ENCODE measurements around the gene POLR3F.
"Not testable (repeated sequence)": the region's sequence is repeated elsewhere in the genome, so short reads cannot be mapped to it uniquely, and the experiment has no call there.

Gene POLR3F

DNA sequence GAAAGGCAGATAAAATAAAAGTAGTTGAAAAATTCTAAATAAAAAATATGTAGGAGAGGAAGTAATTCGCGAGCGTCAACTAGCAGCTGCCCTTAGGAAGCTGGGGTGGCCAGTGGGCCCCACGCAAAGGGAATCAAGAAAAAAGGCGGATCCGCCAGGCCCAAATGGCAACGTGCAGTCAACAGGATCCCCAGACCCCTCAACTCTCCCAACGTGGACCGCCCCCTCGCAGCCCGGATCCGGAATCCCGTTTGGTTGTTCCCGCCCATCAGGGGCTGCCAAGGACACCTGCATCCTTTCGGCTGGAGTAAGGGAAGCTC is 656 bp upstream of the POLR3F start:
- H3K9ac ChIP-seq (ENCODE audit: low read length), result no peak overlapping the region
- peaks cover 17% of the 10 kb centered on the region for H3K36me3 ChIP-seq (ENCODE audit: insufficient read depth, low read length)

DNA sequence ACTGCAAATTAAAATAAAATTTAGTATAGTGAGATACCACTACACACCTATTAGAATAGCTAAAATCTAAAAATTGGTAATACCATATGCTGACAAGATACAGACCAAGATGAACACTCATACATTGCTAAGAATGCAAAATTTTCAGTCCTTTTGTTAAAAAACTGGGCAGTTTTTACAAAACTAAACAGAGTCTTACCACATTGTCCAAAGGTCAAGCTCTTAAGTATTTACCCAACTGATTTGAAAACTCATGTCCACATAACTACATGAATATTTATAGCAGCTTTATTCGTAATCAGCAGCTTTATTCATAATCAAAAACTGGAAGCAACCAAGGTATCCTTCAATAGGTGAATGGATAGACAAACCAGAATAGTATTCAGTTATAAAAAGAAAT is 10.0 kb downstream of the POLR3F start:
- Histone ChIP-seq H3K36me3 (ENCODE audit: insufficient read depth, low read length) (peaks cover 47% of the 10 kb centered on the region), H3K4me3 (ENCODE audit: low read depth in 1 of 2, low read length in 2 of 2) (no peak overlapping the region), H3K4me1 (ENCODE audit: insufficient read depth, low read length) (no peaks in the 10 kb centered on the region), H3K27me3 (ENCODE audit: control insufficient read depth in 1 of 2, insufficient read depth in 2 of 2, low read length in 2 of 2) (no peaks in the 10 kb centered on the region), H3K27ac (ENCODE audit: low read depth, low read length) (no peak overlapping the region), H3K9ac (ENCODE audit: low read length) (no peak overlapping the region), H3K9me3 (ENCODE audit: low read length) (no peaks in the 10 kb centered on the region)

More for the DNA sequence above, 656 bp upstream of the POLR3F start:
- Histone ChIP-seq H3K4me1 (ENCODE audit: insufficient read depth, low read length) (no peaks in the 10 kb centered on the region), H3K27ac (ENCODE audit: low read depth, low read length) (peak overlapping the region; percentile 98), H3K27me3 (ENCODE audit: control insufficient read depth in 1 of 2, insufficient read depth in 2 of 2, low read length in 2 of 2) (no peaks in the 10 kb centered on the region), H3K9me3 (ENCODE audit: low read length) (no peaks in the 10 kb centered on the region), H3K4me3 (ENCODE audit: low read depth in 1 of 2, low read length in 2 of 2) (peak overlapping the region; percentile 88 to 95)

DNA sequence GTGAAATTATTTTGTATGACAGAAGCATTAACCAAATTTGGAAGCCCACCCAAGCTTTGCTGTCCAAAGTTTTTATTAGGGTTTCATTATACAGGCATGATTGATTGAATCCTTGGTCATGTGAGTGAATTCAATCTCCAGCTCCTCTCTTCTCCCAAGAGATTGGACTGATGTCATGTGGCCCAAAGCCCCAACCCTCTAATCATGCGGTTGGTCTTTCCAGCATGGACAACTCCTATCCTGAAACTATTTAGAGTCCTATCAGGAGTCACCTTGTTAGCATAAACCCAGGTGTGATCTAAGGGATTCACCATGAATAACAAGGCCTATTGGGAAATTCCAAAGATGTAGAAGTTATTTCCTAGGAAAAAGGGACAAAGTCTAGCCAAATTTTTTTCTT is 10.6 kb downstream of the POLR3F start:
- Histone ChIP-seq H3K4me3 (ENCODE audit: low read depth in 1 of 2, low read length in 2 of 2) (no peak overlapping the region), H3K27me3 (ENCODE audit: control insufficient read depth in 1 of 2, insufficient read depth in 2 of 2, low read length in 2 of 2) (no peaks in the 10 kb centered on the region), H3K4me1 (ENCODE audit: insufficient read depth, low read length) (no peaks in the 10 kb centered on the region), H3K9ac (ENCODE audit: low read length) (no peak overlapping the region), H3K9me3 (ENCODE audit: low read length) (no peaks in the 10 kb centered on the region), H3K27ac (ENCODE audit: low read depth, low read length) (no peak overlapping the region), H3K36me3 (ENCODE audit: insufficient read depth, low read length) (peaks cover 53% of the 10 kb centered on the region)

DNA sequence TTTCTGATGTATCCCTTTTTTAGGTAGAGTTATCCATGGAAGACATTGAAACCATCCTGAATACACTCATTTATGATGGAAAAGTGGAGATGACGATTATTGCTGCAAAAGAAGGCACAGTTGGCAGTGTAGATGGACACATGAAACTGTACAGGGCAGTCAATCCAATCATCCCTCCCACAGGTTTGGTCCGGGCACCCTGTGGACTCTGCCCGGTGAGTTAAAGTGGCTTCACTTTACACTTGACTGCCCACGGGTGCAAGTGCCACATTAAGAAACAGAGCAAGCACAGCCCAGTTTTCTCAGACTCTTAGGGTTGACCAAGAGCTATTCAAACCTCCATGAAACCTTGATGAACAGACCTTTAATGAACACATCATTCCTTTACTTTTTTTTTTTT is 14.4 kb downstream of the POLR3F start:
- Histone ChIP-seq H3K9ac (ENCODE audit: low read length) (no peak overlapping the region), H3K36me3 (ENCODE audit: insufficient read depth, low read length) (peaks cover 49% of the 10 kb centered on the region), H3K4me3 (ENCODE audit: low read depth in 1 of 2, low read length in 2 of 2) (no peak overlapping the region), H3K27me3 (ENCODE audit: control insufficient read depth in 1 of 2, insufficient read depth in 2 of 2, low read length in 2 of 2) (no peaks in the 10 kb centered on the region), H3K27ac (ENCODE audit: low read depth, low read length) (no peak overlapping the region), H3K4me1 (ENCODE audit: insufficient read depth, low read length) (no peaks in the 10 kb centered on the region), H3K9me3 (ENCODE audit: low read length) (no peaks in the 10 kb centered on the region)

DNA sequence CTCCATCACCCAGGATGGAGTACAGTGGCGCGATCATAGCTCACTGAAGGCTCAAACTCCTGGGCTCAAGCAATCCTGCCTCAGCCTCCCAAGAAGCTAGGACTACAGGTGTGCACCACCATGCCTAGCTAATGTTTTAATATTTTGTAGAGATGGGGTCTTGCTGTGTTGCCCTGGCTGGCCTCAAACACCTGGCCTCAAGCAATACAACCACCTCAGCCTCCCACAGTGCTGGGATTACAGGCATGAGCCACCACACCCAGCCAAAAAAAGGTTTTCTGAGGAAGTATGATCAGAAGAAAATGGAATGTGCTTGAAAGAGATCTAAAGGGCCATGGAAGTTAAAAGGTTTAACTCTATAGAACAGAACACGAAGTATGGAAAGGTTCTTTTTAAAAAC is 21.1 kb downstream of the POLR3F start:
- no peak overlapping the region for H3K27ac ChIP-seq (ENCODE audit: low read depth, low read length)
- no peak overlapping the region for H3K9ac ChIP-seq (ENCODE audit: low read length)
- no peaks in the 10 kb centered on the region for H3K27me3 ChIP-seq (ENCODE audit: control insufficient read depth in 1 of 2, insufficient read depth in 2 of 2, low read length in 2 of 2)
- H3K36me3 ChIP-seq (ENCODE audit: insufficient read depth, low read length), result peaks cover 38% of the 10 kb centered on the region
- no peaks in the 10 kb centered on the region for H3K4me1 ChIP-seq (ENCODE audit: insufficient read depth, low read length)
- H3K9me3 ChIP-seq (ENCODE audit: low read length), result no peaks in the 10 kb centered on the region
- H3K4me3 ChIP-seq (ENCODE audit: low read depth in 1 of 2, low read length in 2 of 2), result no peak overlapping the region

DNA sequence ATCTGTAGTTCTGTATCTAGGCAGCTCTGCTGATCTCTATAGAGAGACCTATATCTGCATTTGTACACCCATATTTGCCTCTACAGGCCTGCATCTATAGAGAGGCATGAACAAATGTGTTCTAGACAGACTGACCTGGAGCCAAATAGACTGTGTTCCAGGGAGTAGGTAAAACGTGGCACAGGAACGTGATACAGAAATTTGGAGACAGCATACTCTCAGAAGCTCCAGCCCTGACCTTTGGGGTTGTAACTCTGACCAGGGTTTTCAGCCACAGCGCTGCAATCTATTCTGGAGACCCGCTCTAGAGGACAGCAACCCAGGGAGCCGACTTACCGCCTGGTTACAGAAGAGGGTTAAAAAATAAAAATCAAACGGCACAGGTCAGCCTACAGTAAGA is 28.9 kb downstream of the POLR3F start:
- Histone ChIP-seq H3K27me3 (ENCODE audit: control insufficient read depth in 1 of 2, insufficient read depth in 2 of 2, low read length in 2 of 2) (no peaks in the 10 kb centered on the region), H3K4me1 (ENCODE audit: insufficient read depth, low read length) (peaks cover 10% of the 10 kb centered on the region), H3K27ac (ENCODE audit: low read depth, low read length) (no peak overlapping the region), H3K9me3 (ENCODE audit: low read length) (no peaks in the 10 kb centered on the region), H3K9ac (ENCODE audit: low read length) (no peak overlapping the region), H3K36me3 (ENCODE audit: insufficient read depth, low read length) (peaks cover 9% of the 10 kb centered on the region), H3K4me3 (ENCODE audit: low read depth in 1 of 2, low read length in 2 of 2) (peak overlapping the region in 1 of 2 donors; percentile 73)

DNA sequence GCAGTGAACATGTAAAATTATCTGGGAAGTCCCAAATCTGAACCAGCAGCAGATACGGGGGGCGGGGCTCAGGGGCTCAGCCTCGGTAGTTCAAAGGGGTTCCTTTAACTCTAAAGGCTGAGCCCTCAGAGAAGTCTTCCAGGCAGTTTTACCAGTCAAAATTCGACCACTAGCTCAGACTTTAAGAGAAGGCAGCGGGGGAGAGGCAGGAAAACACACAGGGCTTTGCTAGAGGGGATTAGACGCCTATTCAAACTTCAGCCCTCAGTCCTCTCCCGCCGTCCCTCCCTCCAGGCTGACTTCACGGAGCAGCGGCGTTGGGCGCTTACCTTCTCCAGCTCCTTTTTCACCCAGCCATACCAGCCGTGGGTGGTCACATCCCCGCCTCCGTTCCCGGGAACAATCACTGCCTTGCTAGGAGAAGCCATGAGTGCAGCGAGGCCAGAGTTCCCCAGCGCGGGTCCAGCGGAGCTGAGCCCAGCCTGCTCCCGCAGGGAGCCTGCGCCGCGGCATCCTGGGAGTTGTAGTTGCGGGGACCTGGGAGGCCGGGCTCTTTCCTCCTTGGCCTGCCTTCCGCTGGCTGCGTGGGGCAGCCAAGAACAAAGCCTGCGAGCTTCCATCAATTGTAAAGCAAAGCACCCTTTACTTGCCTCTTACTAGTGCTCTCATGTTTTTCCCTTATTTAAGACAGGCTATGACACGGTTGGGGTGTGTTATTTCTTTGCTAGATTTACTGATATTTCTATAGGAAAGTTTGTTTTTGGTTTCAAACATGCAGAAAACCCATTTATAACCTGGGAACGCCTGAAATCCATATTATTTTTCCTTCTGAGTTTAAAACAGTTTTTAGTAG is 29.8 kb downstream of the POLR3F start, which contains the start of gene RBBP9:
RBBP9 (minus strand) TSS at position 486 of the 853 bp plus-strand sequence; CDS start at position 428, 58 bp downstream.
- no peaks in the 10 kb centered on the region for H3K9me3 ChIP-seq (ENCODE audit: low read length)
- H3K27me3 ChIP-seq (ENCODE audit: control insufficient read depth in 1 of 2, insufficient read depth in 2 of 2, low read length in 2 of 2), result no peaks in the 10 kb centered on the region
- peaks cover 9% of the 10 kb centered on the region for H3K36me3 ChIP-seq (ENCODE audit: insufficient read depth, low read length)
- H3K27ac ChIP-seq (ENCODE audit: low read depth, low read length), result peak within 1 kb of the TSS; percentile 59
- H3K4me1 ChIP-seq (ENCODE audit: insufficient read depth, low read length), result peaks cover 10% of the 10 kb centered on the region
- H3K4me3 ChIP-seq (ENCODE audit: low read depth in 1 of 2, low read length in 2 of 2), result peak within 1 kb of the TSS; percentile 47 to 73
- H3K9ac ChIP-seq (ENCODE audit: low read length), result no peak within 1 kb of the TSS

DNA sequence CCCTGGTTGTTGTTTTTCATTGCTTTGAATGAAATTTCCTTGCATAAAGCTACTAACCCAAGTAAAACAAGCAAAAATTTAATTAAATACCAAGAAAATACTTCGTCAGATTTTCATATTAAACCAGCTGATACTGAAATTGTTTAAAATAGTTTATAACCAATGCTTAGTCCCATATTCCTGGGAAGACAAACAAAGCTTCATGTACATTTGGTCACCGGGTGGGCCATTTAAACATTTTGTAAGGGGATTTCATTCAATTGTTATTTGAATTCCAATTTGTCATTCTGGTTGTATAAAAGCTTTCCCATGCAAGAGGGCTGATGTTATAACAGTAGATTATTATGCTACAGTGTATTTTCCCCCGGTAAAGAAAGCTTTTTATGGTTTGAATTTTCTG is 30.4 kb downstream of the POLR3F start:
- H3K27ac ChIP-seq (ENCODE audit: low read depth, low read length), result peak overlapping the region; percentile 10

DNA sequence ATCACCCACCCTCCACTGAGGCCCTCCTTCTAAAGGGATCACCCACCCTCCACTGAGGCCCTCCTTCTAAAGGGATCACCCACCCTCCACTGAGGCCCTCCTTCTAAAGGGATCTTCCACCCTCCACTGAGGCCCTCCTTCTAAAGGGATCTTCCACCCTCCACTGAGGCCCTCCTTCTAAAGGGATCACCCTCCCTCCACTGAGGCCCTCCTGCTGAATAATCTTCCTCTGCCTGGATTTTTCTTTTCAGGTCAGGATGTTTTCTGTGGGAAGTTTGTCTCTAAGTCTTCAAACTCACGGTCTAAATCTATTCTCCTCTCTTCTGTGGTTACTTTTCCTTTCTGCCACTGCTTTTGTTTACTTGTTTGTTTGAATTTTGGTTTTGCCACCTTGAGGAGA is 34.5 kb downstream of the POLR3F start:
- not testable (repeated sequence) for H3K9me3 ChIP-seq (ENCODE audit: low read length); H3K27me3 ChIP-seq (ENCODE audit: control insufficient read depth in 1 of 2, insufficient read depth in 2 of 2, low read length in 2 of 2); H3K4me1 ChIP-seq (ENCODE audit: insufficient read depth, low read length); H3K27ac ChIP-seq (ENCODE audit: low read depth, low read length); H3K36me3 ChIP-seq (ENCODE audit: insufficient read depth, low read length); H3K4me3 ChIP-seq (ENCODE audit: low read depth in 1 of 2, low read length in 2 of 2); H3K9ac ChIP-seq (ENCODE audit: low read length)

More for the DNA sequence above, 30.4 kb downstream of the POLR3F start:
- Histone ChIP-seq H3K4me1 (ENCODE audit: insufficient read depth, low read length) (peaks cover 10% of the 10 kb centered on the region), H3K27me3 (ENCODE audit: control insufficient read depth in 1 of 2, insufficient read depth in 2 of 2, low read length in 2 of 2) (no peaks in the 10 kb centered on the region), H3K9ac (ENCODE audit: low read length) (no peak overlapping the region), H3K9me3 (ENCODE audit: low read length) (no peaks in the 10 kb centered on the region), H3K36me3 (ENCODE audit: insufficient read depth, low read length) (peaks cover 9% of the 10 kb centered on the region), H3K4me3 (ENCODE audit: low read depth in 1 of 2, low read length in 2 of 2) (peak overlapping the region in 1 of 2 donors; percentile 73)

DNA sequence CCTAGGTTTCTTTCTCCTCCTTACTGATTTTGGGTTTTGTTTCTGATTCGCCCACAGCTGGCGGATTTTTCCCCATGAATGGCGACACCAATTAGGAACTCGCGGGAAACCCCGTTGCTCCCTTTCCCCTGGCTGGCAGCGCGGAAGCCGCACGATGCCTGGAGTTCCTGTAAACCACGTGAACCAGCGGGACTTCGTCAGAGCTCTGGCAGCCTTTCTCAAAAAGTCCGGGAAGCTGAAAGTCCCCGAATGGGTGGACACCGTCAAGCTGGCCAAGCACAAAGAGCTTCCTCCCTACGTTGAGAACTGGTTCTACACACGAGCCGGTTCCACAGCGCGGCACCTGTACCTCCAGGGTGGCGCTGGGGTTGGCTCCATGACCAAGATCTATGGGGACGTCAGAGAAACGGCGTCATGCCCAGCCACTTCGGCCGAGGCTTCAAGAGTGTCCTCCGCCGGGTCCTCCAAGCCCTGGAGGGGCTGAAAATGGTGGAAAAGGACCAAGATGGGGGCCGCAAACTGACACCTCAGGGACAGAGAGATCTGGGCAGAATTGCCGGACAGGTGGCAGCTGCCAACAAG is 37.4 kb downstream of the POLR3F start:
- no peak overlapping the region for H3K27ac ChIP-seq (ENCODE audit: low read depth, low read length)

DNA sequence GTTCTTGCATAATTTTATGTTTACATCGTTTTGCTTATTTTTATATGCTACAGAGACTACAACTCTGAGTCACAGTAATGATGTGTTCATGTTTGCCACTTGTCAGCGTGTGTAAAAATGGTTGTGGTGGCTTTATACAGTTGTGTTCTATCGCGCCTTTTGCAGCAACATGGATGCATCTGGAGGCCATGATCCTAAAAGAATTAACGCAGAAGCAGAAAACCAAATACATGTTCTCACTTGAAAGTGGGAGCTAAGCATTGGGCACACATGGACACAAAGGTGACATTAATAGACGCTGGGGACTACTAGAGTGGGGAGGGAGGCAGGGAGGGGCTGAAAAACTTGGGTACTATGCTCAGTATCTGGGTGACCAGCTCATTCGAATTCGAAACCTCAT is 39.6 kb downstream of the POLR3F start:
- peak overlapping the region; percentile 73 for H3K9ac ChIP-seq (ENCODE audit: low read length)
- H3K27me3 ChIP-seq (ENCODE audit: control insufficient read depth in 1 of 2, insufficient read depth in 2 of 2, low read length in 2 of 2), result no peaks in the 10 kb centered on the region
- peak overlapping the region; percentile 80 for H3K27ac ChIP-seq (ENCODE audit: low read depth, low read length)
- H3K4me1 ChIP-seq (ENCODE audit: insufficient read depth, low read length), result peaks cover 17% of the 10 kb centered on the region
- peak overlapping the region; percentile 81 to 94 for H3K4me3 ChIP-seq (ENCODE audit: low read depth in 1 of 2, low read length in 2 of 2)
- H3K36me3 ChIP-seq (ENCODE audit: insufficient read depth, low read length), result peaks cover 5% of the 10 kb centered on the region
- no peaks in the 10 kb centered on the region for H3K9me3 ChIP-seq (ENCODE audit: low read length)

More for the DNA sequence above, 37.4 kb downstream of the POLR3F start:
- H3K4me3 ChIP-seq (ENCODE audit: low read depth in 1 of 2, low read length in 2 of 2), result no peak overlapping the region
- no peaks in the 10 kb centered on the region for H3K27me3 ChIP-seq (ENCODE audit: control insufficient read depth in 1 of 2, insufficient read depth in 2 of 2, low read length in 2 of 2)
- H3K36me3 ChIP-seq (ENCODE audit: insufficient read depth, low read length), result no peaks in the 10 kb centered on the region
- H3K9me3 ChIP-seq (ENCODE audit: low read length), result no peaks in the 10 kb centered on the region
- H3K9ac ChIP-seq (ENCODE audit: low read length), result no peak overlapping the region
- peaks cover 17% of the 10 kb centered on the region for H3K4me1 ChIP-seq (ENCODE audit: insufficient read depth, low read length)

Measured in muscle layer of colon (tissue), 2 donors.